Spleen (tissue), 7 donors: ENCODE measurements around the gene ZFYVE26.

ENCODE experiments used
- POLR2AphosphoS5 ChIP-seq, 3 donors: sonication (generic); formaldehyde crosslinking; IDR thresholded peaks; one replicate each; pipeline ENCODE4 v1.5.1; 2017; ENCODE audit warnings: antibody characterized with exemption in 3 of 3
- TF ChIP-seq, protein P1 (sequence below), 11 experiments: fragments of 200-600 bp in 7 of 11; fragments of 450-650 bp in 4 of 11; sonication (generic) in 4 of 11; IDR thresholded peaks in 8 of 11; conservative IDR thresholded peaks in 3 of 11; 1 replicate in 7 of 11; 2 replicates in 4 of 11; pipeline versions ENCODE4 v1.4.0 to v1.8.0; 2016 to 2021; ENCODE audit warnings: antibody characterized with exemption in 11 of 11, inconsistent platforms in 4 of 11, mild to moderate bottlenecking in 1 of 11
- donor health status: DM: no; HTN: no; CAD: no; lungs with moderate emphysema.
- donor health status: DM: no; HTN: no; CAD: no.
- donor health status: DM: no; HTN: no; CAD: no.

DNA sequence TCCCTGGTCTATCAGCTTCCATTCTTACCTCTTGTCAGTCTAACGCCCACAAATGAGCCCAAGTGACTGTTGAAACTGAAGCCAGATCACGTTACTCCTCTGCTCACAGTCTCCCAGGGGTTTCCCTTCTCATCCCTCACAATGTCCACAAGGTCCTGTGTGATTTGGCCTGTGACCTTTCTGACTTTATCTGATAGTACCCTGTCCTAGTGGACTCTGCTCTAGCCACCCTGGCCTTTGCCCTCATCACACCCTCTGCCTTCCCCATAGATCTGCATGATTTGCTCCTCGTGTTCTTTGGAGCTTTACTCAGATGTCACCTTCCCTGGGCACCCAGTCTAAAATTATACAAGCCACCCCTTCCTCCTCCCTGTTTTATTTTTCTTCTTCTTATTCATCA lies 59.2 kb downstream of the ZFYVE26 start:
- no peak for TF ChIP-seq POLR2AphosphoS5 (IDR thresholded peaks at IDR 0.05)
- TF ChIP-seq, protein P1, sequence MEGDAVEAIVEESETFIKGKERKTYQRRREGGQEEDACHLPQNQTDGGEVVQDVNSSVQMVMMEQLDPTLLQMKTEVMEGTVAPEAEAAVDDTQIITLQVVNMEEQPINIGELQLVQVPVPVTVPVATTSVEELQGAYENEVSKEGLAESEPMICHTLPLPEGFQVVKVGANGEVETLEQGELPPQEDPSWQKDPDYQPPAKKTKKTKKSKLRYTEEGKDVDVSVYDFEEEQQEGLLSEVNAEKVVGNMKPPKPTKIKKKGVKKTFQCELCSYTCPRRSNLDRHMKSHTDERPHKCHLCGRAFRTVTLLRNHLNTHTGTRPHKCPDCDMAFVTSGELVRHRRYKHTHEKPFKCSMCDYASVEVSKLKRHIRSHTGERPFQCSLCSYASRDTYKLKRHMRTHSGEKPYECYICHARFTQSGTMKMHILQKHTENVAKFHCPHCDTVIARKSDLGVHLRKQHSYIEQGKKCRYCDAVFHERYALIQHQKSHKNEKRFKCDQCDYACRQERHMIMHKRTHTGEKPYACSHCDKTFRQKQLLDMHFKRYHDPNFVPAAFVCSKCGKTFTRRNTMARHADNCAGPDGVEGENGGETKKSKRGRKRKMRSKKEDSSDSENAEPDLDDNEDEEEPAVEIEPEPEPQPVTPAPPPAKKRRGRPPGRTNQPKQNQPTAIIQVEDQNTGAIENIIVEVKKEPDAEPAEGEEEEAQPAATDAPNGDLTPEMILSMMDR (IDR thresholded peaks at IDR 0.05 in 8 of 11, conservative IDR thresholded peaks at IDR 0.05 in 3 of 11): no peak
